Heart left ventricle (tissue), 16 donors: Measurements from ENCODE around the gene OR4D6. TPM values are rescaled to one million over a fixed set of nuclear protein-coding genes. Genes with fewer than 3 reads are reported as not detected.

Experiments used
- ATAC-seq, 4 donors: fragments of 200-7000 bp; cut with Tn5 transposase; one replicate each; pipeline ENCODE4 v1.9.1; 2020 to 2022; ENCODE audit warnings: moderate library complexity in 4 of 4, mild to moderate bottlenecking in 3 of 4, moderate number of reproducible peaks in 1 of 4
- DNase-seq, 5 donors: peaks; one replicate each; pipeline ENCODE4 v3.0.0-alpha.2; 2020
- H3K27ac ChIP-seq, 12 donors: fragments of 200-600 bp; sonication (generic) in 4 of 12; one replicate each; pipeline versions ENCODE4 v1.5.0 to v1.8.0; 2016 to 2022; ENCODE audit warnings: mild to moderate bottlenecking in 2 of 12
- H3K27me3 ChIP-seq, 9 donors: fragments of 200-600 bp; sonication (generic) in 2 of 9; one replicate each; pipeline versions ENCODE4 v1.5.1 to v1.8.0; 2016 to 2022; ENCODE audit warnings: mild to moderate bottlenecking in 3 of 9
- H3K36me3 ChIP-seq, 9 donors: fragments of 200-600 bp; sonication (generic) in 2 of 9; one replicate each; pipeline versions ENCODE4 v1.5.0 to v1.8.0; 2018 to 2022; ENCODE audit warnings: mild to moderate bottlenecking in 2 of 9
- H3K4me1 ChIP-seq, 12 donors: fragments of 200-600 bp; sonication (generic) in 4 of 12; one replicate each; pipeline versions ENCODE4 v1.5.0 to v1.8.0; 2016 to 2022; ENCODE audit warnings: mild to moderate bottlenecking in 3 of 12
- H3K4me3 ChIP-seq, 12 donors: fragments of 200-600 bp; sonication (generic) in 4 of 12; one replicate each; pipeline versions ENCODE4 v1.5.0 to v1.8.0; 2017 to 2022; ENCODE audit warnings: mild to moderate bottlenecking in 9 of 12, moderate library complexity in 4 of 12
- H3K9me3 ChIP-seq, 12 donors: fragments of 200-600 bp; sonication (generic) in 4 of 12; one replicate each; pipeline versions ENCODE4 v1.5.0 to v1.8.0; 2016 to 2022; ENCODE audit warnings: mild to moderate bottlenecking in 1 of 12
- CTCF ChIP-seq, 12 donors: fragments of 200-600 bp; sonication (generic) in 4 of 12; IDR thresholded peaks; one replicate each; pipeline versions ENCODE4 v1.5.0 to v1.8.0; 2018 to 2022; ENCODE audit warnings: antibody characterized with exemption in 12 of 12, mild to moderate bottlenecking in 5 of 12
- POLR2A ChIP-seq, 2 donors: fragments of 450-650 bp; IDR thresholded peaks; one replicate each; pipeline ENCODE4 v1.6.1; 2017; ENCODE audit warnings: antibody characterized with exemption in 2 of 2, mild to moderate bottlenecking in 2 of 2, moderate library complexity in 2 of 2
- WGBS, 4 donors: extraction: QIAGEN DNeasy Blood & Tissue Kit in 2 of 4; methylation state at CpG; one replicate each; pipeline versions ENCODE4 v1.1.5 to v1.1.7; 2013 to 2018; 5-methylcytosine and 5-hydroxymethylcytosine counted together
- intact Hi-C, 10 donors: fragments of 100-400 bp; cut with DNase I; formaldehyde crosslinking; loops; one replicate each; pipeline versions ENCODE4 v1.11.1 to v1.14.2; 2022
- polyA plus RNA-seq, 2 donors: library from polyadenylated mRNA; stranded (reverse); fragments of 200-250 nt; gene quantifications; one replicate each; pipeline ENCODE4 v1.2.3, GENCODE V29; 2013
- total RNA-seq, 9 donors: library from RNA; depleted of rRNA in 2 of 9; stranded (reverse); fragments of >200 nt in 2 of 9; fragmentation: NEBNext Ultra II Directional in 3 of 9; extraction: Animal tissue kit (Norgen Biotek cat#: 25700) in 3 of 9; gene quantifications; one replicate each; pipeline versions ENCODE4 v1.1.0 to v1.2.4, GENCODE V29; 2016 to 2023
- donor health status: ischemic (EF 13 %, LVEDD 7.1; RV severe dilation, severe dysfunction).
- donor health status: healthy with polysubstance abuse.
- donor health status: DM: no; HTN: yes; CAD: no.
- donor health status: DM: no; HTN: no; CAD: no.
- donor health status: ischemic (EF 25% LVEDD 6.9; RV normal size, moderate dysfunction).
- donor health status: ischemic (EF 25% LVEDD 5.7; RV mildly dilated, moderate dysfunction).
- donor health status: healthy.
- donor health status: DM: yes; HTN: yes; CAD: no.
- donor health status: ischemic (EF 35%, LVEDD 5.7; RV mildly dilated, moderate dysfunction).
- donor health status: nonischemic (EF 11% LVEDD 7.7; RV severe dilation, severe dysfunction).
- donor health status: DM: yes; HTN: yes; CAD: no.
- donor health status: PGD.
- donor health status: ischemic (EF 29% LVEDD 5.4; RV normal size, mild dysfunction).
- donor health status: nonischemic (EF 23%, LVEDD 6.1; RV moderate dilation, normal function).

OR4D6 gene
- total and polyA plus RNA-seq, 11 donors, result not detected

DNA sequence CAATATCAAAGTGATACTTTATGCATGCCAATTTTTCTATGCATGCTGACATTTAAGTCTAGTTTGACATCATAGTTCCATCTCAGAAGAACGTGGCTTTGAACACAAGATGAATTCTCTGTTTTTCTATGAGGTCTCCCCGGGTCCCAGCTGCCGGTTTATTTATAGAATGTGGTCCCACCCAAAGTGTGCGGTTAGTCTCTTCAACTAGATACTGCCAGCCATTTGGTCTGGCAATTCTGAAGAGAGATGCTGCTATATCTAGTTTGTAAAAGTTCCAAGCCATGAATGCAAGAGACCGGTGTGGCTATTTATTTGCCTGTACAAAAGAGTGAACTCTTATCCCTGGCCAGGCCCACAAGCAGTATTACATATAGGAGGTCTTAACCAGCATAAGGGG is 39.7 kb upstream of the OR4D6 start:
- 56 to 74% (median 69%) methylated on average over 5 of the region's 5 CpGs for WGBS, 4 donors

GRCh38 chr11:59418156-59418555 is 38.6 kb upstream of the OR4D6 start:
- Histone ChIP-seq H3K27ac (no peak overlapping the region), H3K4me1 (no peaks in the 10 kb centered on the region), H3K9me3 (no peaks in the 10 kb centered on the region), H3K4me3 (no peak overlapping the region), H3K36me3 (no peaks in the 10 kb centered on the region), H3K27me3 (peaks cover 0 to 24% (median 0%) of the 10 kb centered on the region in 9 donors)
- no peak for ATAC-seq
- DNase-seq, result no peak
- intact Hi-C loops, result no loop called here
- TF ChIP-seq CTCF (IDR thresholded peaks at IDR 0.05) (no peak), POLR2A (IDR thresholded peaks at IDR 0.05) (no peak)
- WGBS, 4 donors, result 57 to 75% (median 68%) methylated on average over 2 of the region's 2 CpGs

More for the DNA sequence above, 39.7 kb upstream of the OR4D6 start:
- DNase-seq (no peak), ATAC-seq (no peak)
- no peak for TF ChIP-seq POLR2A (IDR thresholded peaks at IDR 0.05)
- no peak for TF ChIP-seq CTCF (IDR thresholded peaks at IDR 0.05)
- Histone ChIP-seq H3K27ac (no peak overlapping the region), H3K4me3 (no peak overlapping the region), H3K36me3 (no peaks in the 10 kb centered on the region), H3K27me3 (peaks cover 0 to 24% (median 0%) of the 10 kb centered on the region in 9 donors), H3K4me1 (no peaks in the 10 kb centered on the region), H3K9me3 (no peaks in the 10 kb centered on the region)
- intact Hi-C loops, result no loop called here

DNA sequence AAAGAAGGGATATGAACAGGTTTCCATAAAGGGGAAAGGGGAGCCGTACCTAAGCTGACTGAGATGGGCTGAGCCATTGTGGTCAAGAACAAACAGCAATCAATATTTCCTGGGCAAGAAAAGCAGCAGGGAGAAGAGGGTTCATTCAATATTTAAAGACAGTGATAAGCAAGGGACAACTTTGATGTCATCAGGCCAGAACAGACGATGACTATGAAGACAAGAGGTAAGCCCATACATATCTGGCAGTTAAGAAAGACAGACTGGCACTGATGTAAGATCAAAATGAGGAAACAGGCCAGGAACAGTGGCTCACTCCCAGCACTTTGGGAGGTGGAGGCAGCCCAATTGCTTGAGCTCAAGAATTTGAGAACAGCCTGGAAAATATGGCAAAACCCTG is 32.9 kb upstream of the OR4D6 start:
- Histone ChIP-seq H3K4me3 (no peak overlapping the region), H3K27me3 (peaks cover 0 to 10% (median 0%) of the 10 kb centered on the region in 9 donors), H3K9me3 (no peaks in the 10 kb centered on the region), H3K4me1 (no peaks in the 10 kb centered on the region), H3K36me3 (no peaks in the 10 kb centered on the region), H3K27ac (no peak overlapping the region)
- TF ChIP-seq POLR2A (IDR thresholded peaks at IDR 0.05) (no peak), CTCF (IDR thresholded peaks at IDR 0.05) (no peak)
- intact Hi-C loops, result loop anchor here in 1 of 10 donors (10.0 kb wide), 1 partner anchor 249 kb away; the partner anchor contains the start of gene DTX4
- ATAC-seq, result no peak
- 64 to 73% (median 66%) methylated on average over 2 of the region's 2 CpGs for WGBS, 4 donors
- no peak for DNase-seq

- peaks cover 0 to 10% (median 0%) of the 10 kb centered on the region in 9 donors for H3K27me3 ChIP-seq
- no peaks in the 10 kb centered on the region for H3K9me3 ChIP-seq
- 54 to 62% (median 59%) methylated on average over 4 of the region's 4 CpGs for WGBS, 4 donors
- no peak overlapping the region for H3K27ac ChIP-seq
- DNase-seq (no peak), ATAC-seq (no peak)
- H3K36me3 ChIP-seq, result no peaks in the 10 kb centered on the region
- intact Hi-C loops, result loop anchor here in 2 of 10 donors (5.0 to 10.0 kb wide), 2 partner anchors 250 to 253 kb away; partner anchors contain the start of gene DTX4 (in 2 of the 2)
- no peaks in the 10 kb centered on the region for H3K4me1 ChIP-seq
- no peak for TF ChIP-seq CTCF (IDR thresholded peaks at IDR 0.05)
- no peak for TF ChIP-seq POLR2A (IDR thresholded peaks at IDR 0.05)
- H3K4me3 ChIP-seq, result no peak overlapping the region
Measured at GRCh38 chr11:59425131-59425530, 31.6 kb upstream of the OR4D6 start.
